CD4-positive, CD25-positive, alpha-beta regulatory T cell (primary cell): ENCODE measurements around the gene FSTL4. TPM values are rescaled to one million over a fixed set of nuclear protein-coding genes. Genes with fewer than 3 reads are reported as not detected.

Source experiments
- ATAC-seq, 2 donors: fragments of 150-1000 bp; cut with Tn5 transposase; one replicate each; pipeline ENCODE4 v1.10.0; 2021; ENCODE audit warnings: low read depth in 2 of 2, moderate number of reproducible peaks in 2 of 2, moderate library complexity in 1 of 2
- DNase-seq, 3 donors: peaks; one replicate each; pipeline versions ENCODE4 v3.0.0 to v3.0.0-alpha.2; 2012 to 2022; ENCODE audit warnings: mixed read lengths in 1 of 3
- H3K27ac ChIP-seq: one replicate; pipeline ENCODE4 v1.7.0; 2013; ENCODE audit warnings: mild to moderate bottlenecking, low read length; ENCODE audit not compliant: insufficient read depth, poor library complexity, severe bottlenecking
- H3K27me3 ChIP-seq: one replicate; pipeline ENCODE4 v1.7.0; 2013; ENCODE audit warnings: low read length; ENCODE audit not compliant: control insufficient read depth, insufficient read depth
- H3K36me3 ChIP-seq: one replicate; pipeline ENCODE4 v1.7.0; 2013; ENCODE audit warnings: mild to moderate bottlenecking, low read length, moderate library complexity; ENCODE audit not compliant: control insufficient read depth, insufficient read depth
- H3K4me1 ChIP-seq: 2 replicates; pipeline ENCODE4 v1.7.0; 2013; ENCODE audit warnings: mild to moderate bottlenecking, low read length; ENCODE audit not compliant: insufficient read depth, control insufficient read depth, poor library complexity, severe bottlenecking
- H3K4me3 ChIP-seq: one replicate; pipeline ENCODE4 v1.7.0; 2013; ENCODE audit warnings: low read depth, mild to moderate bottlenecking, low read length, moderate library complexity
- H3K9me3 ChIP-seq, 2 experiments: 1 replicate in 1 of 2; 2 replicates in 1 of 2; pipeline ENCODE4 v1.7.0; 2013; ENCODE audit warnings: low read length in 2 of 2, mild to moderate bottlenecking in 1 of 2, moderate library complexity in 1 of 2; ENCODE audit not compliant: control insufficient read depth in 2 of 2
- H3K27ac Mint-ChIP-seq, 3 donors: one replicate each; pipeline ENCODE4 v1.8.0; 2020 to 2022; ENCODE audit warnings: mild to moderate bottlenecking in 3 of 3, mixed read lengths in 3 of 3, moderate library complexity in 2 of 3
- H3K27me3 Mint-ChIP-seq: one replicate; pipeline ENCODE4 v1.8.0; 2022; ENCODE audit warnings: mild to moderate bottlenecking, mixed read lengths
- H3K36me3 Mint-ChIP-seq: one replicate; pipeline ENCODE4 v1.8.0; 2020; ENCODE audit warnings: mixed read lengths
- H3K4me1 Mint-ChIP-seq, 4 donors: one replicate each; pipeline ENCODE4 v1.8.0; 2020 to 2022; ENCODE audit warnings: mixed read lengths in 4 of 4, mild to moderate bottlenecking in 1 of 4
- H3K4me3 Mint-ChIP-seq, 4 donors: one replicate each; pipeline ENCODE4 v1.8.0; 2020 to 2022; ENCODE audit warnings: mild to moderate bottlenecking in 4 of 4, mixed read lengths in 4 of 4, moderate library complexity in 3 of 4
- H3K9me3 Mint-ChIP-seq, 7 donors: one replicate each; pipeline ENCODE4 v1.8.0; 2020 to 2022; ENCODE audit warnings: mixed read lengths in 7 of 7, mild to moderate bottlenecking in 3 of 7, moderate library complexity in 2 of 7
- polyA plus RNA-seq, 4 donors: library from polyadenylated mRNA; unstranded; fragments of 300-500 nt; fragmentation: Illumina TruSeq; gene quantifications; one replicate each; pipeline ENCODE4 v1.2.3, GENCODE V29; 2021
- total RNA-seq: library from RNA; stranded (reverse); gene quantifications from one replicate; pipeline ENCODE4 v1.2.3, GENCODE V29; 2022

The FSTL4 gene
- total and polyA plus RNA-seq, 5 donors from 2014 or later, result 0.57 TPM; not detected in 4

GRCh38 chr5:133635051-133635450 is 22.7 kb upstream of the FSTL4 start:
- no peaks in the 10 kb centered on the region for H3K36me3 Mint-ChIP-seq
- Histone ChIP-seq H3K4me1 (no peaks in the 10 kb centered on the region), H3K9me3 (no peaks in the 10 kb centered on the region), H3K36me3 (no peaks in the 10 kb centered on the region), H3K27ac (no peak overlapping the region), H3K27me3 (peaks cover 2% of the 10 kb centered on the region), H3K4me3 (no peak overlapping the region)
- H3K4me1 Mint-ChIP-seq, result no peaks in the 10 kb centered on the region
- no peak overlapping the region for H3K27ac Mint-ChIP-seq
- DNase-seq (no peak), ATAC-seq (no peak)
- no peak overlapping the region for H3K4me3 Mint-ChIP-seq
- peaks cover 18% of the 10 kb centered on the region for H3K27me3 Mint-ChIP-seq
- peaks cover 0 to 9% (median 3%) of the 10 kb centered on the region in 7 donors for H3K9me3 Mint-ChIP-seq

GRCh38 chr5:133627180-133627579 is 14.8 kb upstream of the FSTL4 start:
- no peak for ATAC-seq
- H3K9me3 ChIP-seq, result no peaks in the 10 kb centered on the region
- H3K4me3 ChIP-seq, result no peak overlapping the region
- H3K4me1 Mint-ChIP-seq, result no peaks in the 10 kb centered on the region
- H3K4me3 Mint-ChIP-seq, result no peak overlapping the region
- H3K27ac Mint-ChIP-seq, result no peak overlapping the region
- no peaks in the 10 kb centered on the region for H3K4me1 ChIP-seq
- H3K36me3 ChIP-seq, result no peaks in the 10 kb centered on the region
- DNase-seq, result no peak
- H3K36me3 Mint-ChIP-seq, result no peaks in the 10 kb centered on the region
- H3K27me3 Mint-ChIP-seq, result peaks cover 22% of the 10 kb centered on the region
- H3K9me3 Mint-ChIP-seq, result peaks cover 0 to 12% (median 4%) of the 10 kb centered on the region in 7 donors
- H3K27ac ChIP-seq, result no peak overlapping the region
- peaks cover 4% of the 10 kb centered on the region for H3K27me3 ChIP-seq

GRCh38 chr5:133624316-133624715 is 12.0 kb upstream of the FSTL4 start:
- Mint-ChIP-seq H3K27ac (no peak overlapping the region), H3K4me3 (no peak overlapping the region), H3K4me1 (no peaks in the 10 kb centered on the region), H3K36me3 (no peaks in the 10 kb centered on the region), H3K27me3 (peaks cover 22% of the 10 kb centered on the region), H3K9me3 (peaks cover 0 to 10% (median 4%) of the 10 kb centered on the region in 7 donors)
- peaks cover 5% of the 10 kb centered on the region for H3K27me3 ChIP-seq
- no peak for ATAC-seq
- no peak overlapping the region for H3K4me3 ChIP-seq
- no peaks in the 10 kb centered on the region for H3K9me3 ChIP-seq
- no peak overlapping the region for H3K27ac ChIP-seq
- no peak for DNase-seq
- H3K36me3 ChIP-seq, result no peaks in the 10 kb centered on the region
- no peaks in the 10 kb centered on the region for H3K4me1 ChIP-seq

GRCh38 chr5:133618141-133618540 is 5.8 kb upstream of the FSTL4 start:
- ATAC-seq (peak in 1 of 2 donors; percentile 34), DNase-seq (peak in 1 of 3 donors; percentile 32)
- Mint-ChIP-seq H3K27me3 (peaks cover 38% of the 10 kb centered on the region), H3K9me3 (peaks cover 0 to 4% (median 2%) of the 10 kb centered on the region in 7 donors), H3K27ac (peak overlapping the region in 2 of 3 donors; percentile 1 to 27), H3K36me3 (peaks cover 2% of the 10 kb centered on the region), H3K4me3 (peak overlapping the region; percentile 1 to 59 (median 28)), H3K4me1 (peaks cover 5 to 16% (median 10%) of the 10 kb centered on the region in 4 donors)
- Histone ChIP-seq H3K27ac (no peak overlapping the region), H3K9me3 (no peaks in the 10 kb centered on the region), H3K4me3 (peak overlapping the region; percentile 63), H3K27me3 (peaks cover 19% of the 10 kb centered on the region), H3K4me1 (no peaks in the 10 kb centered on the region), H3K36me3 (no peaks in the 10 kb centered on the region)

- Histone ChIP-seq H3K36me3 (no peaks in the 10 kb centered on the region), H3K4me1 (peaks cover 10% of the 10 kb centered on the region), H3K4me3 (no peak overlapping the region), H3K27ac (no peak overlapping the region), H3K27me3 (peaks cover 33% of the 10 kb centered on the region), H3K9me3 (no peaks in the 10 kb centered on the region)
- peak overlapping the region in 3 of 4 donors; percentile 11 to 83 (median 19) for H3K4me3 Mint-ChIP-seq
- H3K4me1 Mint-ChIP-seq, result peaks cover 10 to 32% (median 11%) of the 10 kb centered on the region in 4 donors
- H3K27ac Mint-ChIP-seq, result no peak overlapping the region
- DNase-seq (no peak), ATAC-seq (no peak)
- peaks cover 0 to 6% (median 0%) of the 10 kb centered on the region in 7 donors for H3K9me3 Mint-ChIP-seq
- H3K27me3 Mint-ChIP-seq, result peaks cover 65% of the 10 kb centered on the region
- peaks cover 3% of the 10 kb centered on the region for H3K36me3 Mint-ChIP-seq
Measured at GRCh38 chr5:133613743-133614142, 1.4 kb upstream of the FSTL4 start.

GRCh38 chr5:133613184-133613583 is 843 bp upstream of the FSTL4 start:
- H3K9me3 Mint-ChIP-seq, result peaks cover 0 to 6% (median 0%) of the 10 kb centered on the region in 7 donors
- peaks cover 3% of the 10 kb centered on the region for H3K36me3 Mint-ChIP-seq
- no peak for ATAC-seq
- no peak for DNase-seq
- Histone ChIP-seq H3K27ac (no peak overlapping the region), H3K4me3 (no peak overlapping the region), H3K9me3 (no peaks in the 10 kb centered on the region), H3K4me1 (peaks cover 10% of the 10 kb centered on the region), H3K27me3 (peaks cover 36% of the 10 kb centered on the region), H3K36me3 (no peaks in the 10 kb centered on the region)
- H3K27ac Mint-ChIP-seq, result no peak overlapping the region
- peak overlapping the region in 3 of 4 donors; percentile 6 to 83 (median 75) for H3K4me3 Mint-ChIP-seq
- H3K27me3 Mint-ChIP-seq, result peaks cover 68% of the 10 kb centered on the region
- H3K4me1 Mint-ChIP-seq, result peaks cover 8 to 29% (median 9%) of the 10 kb centered on the region in 4 donors

- no peak overlapping the region for H3K27ac ChIP-seq
- Mint-ChIP-seq H3K27ac (no peak overlapping the region), H3K27me3 (peaks cover 62% of the 10 kb centered on the region), H3K9me3 (peaks cover 0 to 6% (median 0%) of the 10 kb centered on the region in 7 donors), H3K36me3 (peaks cover 3% of the 10 kb centered on the region), H3K4me1 (peaks cover 0 to 20% (median 4%) of the 10 kb centered on the region in 4 donors), H3K4me3 (peak overlapping the region in 3 of 4 donors; percentile 33 to 74 (median 69))
- ATAC-seq, result no peak
- H3K27me3 ChIP-seq, result peaks cover 38% of the 10 kb centered on the region
- H3K9me3 ChIP-seq, result no peaks in the 10 kb centered on the region
- H3K4me3 ChIP-seq, result no peak overlapping the region
- H3K4me1 ChIP-seq, result peaks cover 10% of the 10 kb centered on the region
- H3K36me3 ChIP-seq, result no peaks in the 10 kb centered on the region
- no peak for DNase-seq
Measured at GRCh38 chr5:133611357-133612248, 738 bp downstream of the FSTL4 start.
